ENCODE data around the gene SSC5D. TPM values are rescaled to one million over a fixed set of nuclear protein-coding genes. Genes with fewer than 3 reads are reported as not detected.

SSC5D gene
- total and polyA plus RNA-seq, 4 donors: 0.08 to 1.0 (median 0.51) TPM

DNA sequence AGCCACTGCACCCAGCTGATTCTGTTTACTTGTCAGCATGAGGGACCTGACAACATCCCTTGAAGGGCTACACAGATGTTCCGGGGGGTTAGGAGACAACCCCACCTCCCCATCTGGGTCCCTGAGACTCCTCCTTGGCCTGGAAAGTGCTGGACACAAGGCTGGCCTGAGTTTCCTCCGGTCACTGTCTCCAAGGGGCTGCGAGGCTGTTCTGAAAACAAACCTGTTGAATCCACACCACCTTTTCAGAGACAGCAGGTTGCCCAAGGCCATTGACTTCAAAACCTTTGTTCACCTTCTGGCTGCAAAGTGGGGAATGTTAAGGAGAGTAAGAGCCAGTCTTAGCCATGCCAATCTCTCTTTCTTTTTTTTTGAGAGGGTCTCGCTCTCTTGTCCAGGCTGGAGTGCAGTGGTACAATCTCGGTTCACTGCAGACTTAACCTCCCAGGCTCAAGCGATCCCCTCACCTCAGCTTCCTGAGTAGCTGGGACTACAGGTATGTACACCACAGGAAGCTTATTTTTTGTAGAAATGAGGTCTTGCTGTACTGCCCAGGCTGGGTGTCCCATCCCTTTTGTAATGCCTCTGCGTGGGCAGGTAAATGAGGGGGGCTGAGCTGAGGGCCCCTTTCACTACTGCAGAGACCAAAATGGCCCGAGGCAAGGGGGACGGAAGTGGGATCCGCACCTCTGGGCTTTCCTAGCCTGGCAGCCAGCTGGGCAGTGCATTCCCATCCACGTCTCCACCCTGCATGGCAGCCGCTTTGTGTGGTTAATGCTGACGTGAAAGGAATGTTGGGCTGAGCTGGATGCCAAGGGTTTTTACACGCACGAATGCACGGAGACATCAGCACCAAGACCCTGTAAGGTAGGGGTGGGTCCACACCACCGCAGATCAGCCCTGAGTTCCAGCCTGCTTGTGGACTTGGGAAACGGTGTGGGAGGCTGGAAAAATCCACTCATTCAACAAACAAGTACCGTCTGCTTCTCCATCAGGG lies 13.7 kb upstream of the SSC5D start:
- WGBS: 94% methylated on average over 19 of the region's 19 CpGs
- Histone ChIP-seq H3K27ac (ENCODE audit: low read depth in 1 of 2, low read length in 2 of 2) (no peak overlapping the region), H3K9ac (ENCODE audit: low read depth in 1 of 2, low read length in 2 of 2) (no peak overlapping the region), H3K4me3 (ENCODE audit: low read depth in 1 of 3, low read length in 3 of 3) (no peak overlapping the region), H3K36me3 (ENCODE audit: control insufficient read depth in 4 of 4, insufficient read depth in 3 of 4, low read depth in 1 of 4, low read length in 3 of 4) (no peaks in the 10 kb centered on the region), H3K27me3 (ENCODE audit: control insufficient read depth in 4 of 4, insufficient read depth in 4 of 4, low read length in 3 of 4) (no peaks in the 10 kb centered on the region), H3K4me1 (ENCODE audit: control insufficient read depth in 4 of 4, insufficient read depth in 4 of 4, low read length in 3 of 4) (peaks cover 7 to 23% (median 18%) of the 10 kb centered on the region in 4 donors), H3K9me3 (ENCODE audit: control insufficient read depth in 4 of 4, low read length in 3 of 4) (no peaks in the 10 kb centered on the region)
- DNase-seq (ENCODE audit: low spot score): no peak
- TF ChIP-seq SP1 (IDR thresholded peaks at IDR 0.05) (no peak), GABPA (IDR thresholded peaks at IDR 0.05 in 1 of 2, conservative IDR thresholded peaks at IDR 0.05 in 1 of 2) (no peak), RXRA (IDR thresholded peaks at IDR 0.05) (no peak), JUND (IDR thresholded peaks at IDR 0.05) (no peak), HNF4G (IDR thresholded peaks at IDR 0.05) (no peak), CTCF (IDR thresholded peaks at IDR 0.05; ENCODE audit: low read depth, low read length, missing input control) (no peak), NR2F2 (IDR thresholded peaks at IDR 0.05) (no peak), YY1 (IDR thresholded peaks at IDR 0.05) (no peak), FOXA2 (IDR thresholded peaks at IDR 0.05) (no peak), FOXA1 (IDR thresholded peaks at IDR 0.05) (no peak), HNF4A (conservative IDR thresholded peaks at IDR 0.05) (no peak), EGR1 (IDR thresholded peaks at IDR 0.05; ENCODE audit: low read depth in 2 of 2) (no peak), TAF1 (conservative IDR thresholded peaks at IDR 0.05) (no peak)
- TF ChIP-seq, protein P1, sequence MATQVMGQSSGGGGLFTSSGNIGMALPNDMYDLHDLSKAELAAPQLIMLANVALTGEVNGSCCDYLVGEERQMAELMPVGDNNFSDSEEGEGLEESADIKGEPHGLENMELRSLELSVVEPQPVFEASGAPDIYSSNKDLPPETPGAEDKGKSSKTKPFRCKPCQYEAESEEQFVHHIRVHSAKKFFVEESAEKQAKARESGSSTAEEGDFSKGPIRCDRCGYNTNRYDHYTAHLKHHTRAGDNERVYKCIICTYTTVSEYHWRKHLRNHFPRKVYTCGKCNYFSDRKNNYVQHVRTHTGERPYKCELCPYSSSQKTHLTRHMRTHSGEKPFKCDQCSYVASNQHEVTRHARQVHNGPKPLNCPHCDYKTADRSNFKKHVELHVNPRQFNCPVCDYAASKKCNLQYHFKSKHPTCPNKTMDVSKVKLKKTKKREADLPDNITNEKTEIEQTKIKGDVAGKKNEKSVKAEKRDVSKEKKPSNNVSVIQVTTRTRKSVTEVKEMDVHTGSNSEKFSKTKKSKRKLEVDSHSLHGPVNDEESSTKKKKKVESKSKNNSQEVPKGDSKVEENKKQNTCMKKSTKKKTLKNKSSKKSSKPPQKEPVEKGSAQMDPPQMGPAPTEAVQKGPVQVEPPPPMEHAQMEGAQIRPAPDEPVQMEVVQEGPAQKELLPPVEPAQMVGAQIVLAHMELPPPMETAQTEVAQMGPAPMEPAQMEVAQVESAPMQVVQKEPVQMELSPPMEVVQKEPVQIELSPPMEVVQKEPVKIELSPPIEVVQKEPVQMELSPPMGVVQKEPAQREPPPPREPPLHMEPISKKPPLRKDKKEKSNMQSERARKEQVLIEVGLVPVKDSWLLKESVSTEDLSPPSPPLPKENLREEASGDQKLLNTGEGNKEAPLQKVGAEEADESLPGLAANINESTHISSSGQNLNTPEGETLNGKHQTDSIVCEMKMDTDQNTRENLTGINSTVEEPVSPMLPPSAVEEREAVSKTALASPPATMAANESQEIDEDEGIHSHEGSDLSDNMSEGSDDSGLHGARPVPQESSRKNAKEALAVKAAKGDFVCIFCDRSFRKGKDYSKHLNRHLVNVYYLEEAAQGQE (IDR thresholded peaks at IDR 0.05): no peak
- TF ChIP-seq, protein P2, sequence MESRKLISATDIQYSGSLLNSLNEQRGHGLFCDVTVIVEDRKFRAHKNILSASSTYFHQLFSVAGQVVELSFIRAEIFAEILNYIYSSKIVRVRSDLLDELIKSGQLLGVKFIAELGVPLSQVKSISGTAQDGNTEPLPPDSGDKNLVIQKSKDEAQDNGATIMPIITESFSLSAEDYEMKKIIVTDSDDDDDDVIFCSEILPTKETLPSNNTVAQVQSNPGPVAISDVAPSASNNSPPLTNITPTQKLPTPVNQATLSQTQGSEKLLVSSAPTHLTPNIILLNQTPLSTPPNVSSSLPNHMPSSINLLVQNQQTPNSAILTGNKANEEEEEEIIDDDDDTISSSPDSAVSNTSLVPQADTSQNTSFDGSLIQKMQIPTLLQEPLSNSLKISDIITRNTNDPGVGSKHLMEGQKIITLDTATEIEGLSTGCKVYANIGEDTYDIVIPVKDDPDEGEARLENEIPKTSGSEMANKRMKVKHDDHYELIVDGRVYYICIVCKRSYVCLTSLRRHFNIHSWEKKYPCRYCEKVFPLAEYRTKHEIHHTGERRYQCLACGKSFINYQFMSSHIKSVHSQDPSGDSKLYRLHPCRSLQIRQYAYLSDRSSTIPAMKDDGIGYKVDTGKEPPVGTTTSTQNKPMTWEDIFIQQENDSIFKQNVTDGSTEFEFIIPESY (IDR thresholded peaks at IDR 0.05): no peak
- TF ChIP-seq, protein P3, sequence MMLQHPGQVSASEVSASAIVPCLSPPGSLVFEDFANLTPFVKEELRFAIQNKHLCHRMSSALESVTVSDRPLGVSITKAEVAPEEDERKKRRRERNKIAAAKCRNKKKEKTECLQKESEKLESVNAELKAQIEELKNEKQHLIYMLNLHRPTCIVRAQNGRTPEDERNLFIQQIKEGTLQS (IDR thresholded peaks at IDR 0.05): no peak
- TF ChIP-seq, protein P4, sequence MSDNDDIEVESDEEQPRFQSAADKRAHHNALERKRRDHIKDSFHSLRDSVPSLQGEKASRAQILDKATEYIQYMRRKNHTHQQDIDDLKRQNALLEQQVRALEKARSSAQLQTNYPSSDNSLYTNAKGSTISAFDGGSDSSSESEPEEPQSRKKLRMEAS (IDR thresholded peaks at IDR 0.05): no peak

Data from liver (tissue), 9 donors.